Hematopoietic multipotent progenitor cell (in vitro differentiated cells): ENCODE results near the gene SYN1. TPM values are rescaled to one million over a fixed set of nuclear protein-coding genes. Genes with fewer than 3 reads are reported as not detected.
A peak's percentile ranks its signal among the peaks of the same experiment; 100 is the strongest.

Experiments
- DNase-seq, 3 donors: peaks; one replicate each; pipeline ENCODE4 v3.0.0-alpha.2; 2011 to 2015; ENCODE audit warnings: low read depth in 2 of 3, low spot score in 2 of 3
- total RNA-seq: library from RNA; depleted of rRNA; stranded (reverse); fragments of >200 nt; gene quantifications from one replicate; pipeline ENCODE4 v1.2.3, GENCODE V29; 2012

SYN1 gene
- total RNA-seq, 1 donor, result 0.27 TPM

DNA sequence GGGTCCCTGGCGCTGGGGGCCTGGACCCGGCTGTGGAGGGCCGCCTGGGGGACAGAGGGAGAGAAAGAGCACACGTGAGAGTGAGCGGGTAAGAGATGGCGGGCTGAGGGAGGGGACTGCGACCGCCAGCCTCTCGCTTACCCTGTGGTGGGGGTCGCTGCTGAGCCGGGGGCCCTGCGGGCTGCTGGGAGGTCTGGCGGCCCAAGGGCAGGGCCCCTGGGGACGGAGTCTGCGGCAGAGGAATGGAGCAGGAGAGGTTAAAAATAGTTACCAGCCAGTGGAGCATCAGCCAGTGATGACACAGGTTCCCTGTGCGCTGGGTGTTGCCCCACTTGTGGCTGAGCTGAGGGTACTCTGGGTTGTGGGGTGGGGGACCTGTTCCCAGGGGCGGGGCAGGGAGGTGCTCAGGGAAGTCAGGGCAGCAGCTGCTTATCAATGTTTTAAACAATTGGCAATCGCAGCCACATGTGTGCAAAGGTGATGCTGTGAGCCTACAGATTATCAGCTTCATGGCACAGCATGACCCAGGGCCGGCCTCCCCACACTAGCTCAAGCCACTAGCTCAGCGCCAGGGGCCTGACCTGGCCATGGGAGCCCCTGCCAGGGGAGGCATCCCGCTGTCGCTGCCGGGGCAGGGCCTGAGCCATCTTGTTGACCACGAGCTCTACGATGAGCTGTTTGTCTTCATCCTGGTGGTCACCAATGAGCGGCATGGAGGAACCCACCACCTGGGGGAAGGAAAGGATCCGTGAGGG is 44.9 kb downstream of the SYN1 start:
- peak in 1 of 3 donors; percentile 29 for DNase-seq

DNA sequence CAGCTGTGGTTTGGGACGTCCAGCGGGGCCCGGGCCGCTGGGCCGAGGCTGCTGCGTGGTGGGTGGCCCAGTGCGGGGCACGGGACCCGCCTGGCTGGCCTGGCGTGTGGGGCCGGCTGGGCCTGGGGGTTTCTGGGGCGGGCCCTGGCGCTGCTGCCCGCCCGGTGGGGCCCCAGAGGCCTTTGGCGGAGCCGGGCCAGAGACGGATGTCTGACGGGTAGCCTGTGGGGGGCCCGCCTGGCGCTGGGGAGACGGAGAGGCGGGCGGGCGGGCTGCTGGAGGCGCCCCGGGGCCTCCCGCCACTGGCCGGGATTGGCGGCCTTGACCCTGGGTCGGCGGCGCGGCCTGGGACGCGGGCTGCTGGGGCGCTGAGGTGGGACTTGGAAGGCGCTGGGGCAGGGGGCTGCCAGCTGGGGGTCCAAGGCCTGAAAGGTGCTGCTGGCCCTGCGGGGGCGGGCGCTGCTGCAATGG is 45.5 kb downstream of the SYN1 start:
- DNase-seq, result no peak

DNA sequence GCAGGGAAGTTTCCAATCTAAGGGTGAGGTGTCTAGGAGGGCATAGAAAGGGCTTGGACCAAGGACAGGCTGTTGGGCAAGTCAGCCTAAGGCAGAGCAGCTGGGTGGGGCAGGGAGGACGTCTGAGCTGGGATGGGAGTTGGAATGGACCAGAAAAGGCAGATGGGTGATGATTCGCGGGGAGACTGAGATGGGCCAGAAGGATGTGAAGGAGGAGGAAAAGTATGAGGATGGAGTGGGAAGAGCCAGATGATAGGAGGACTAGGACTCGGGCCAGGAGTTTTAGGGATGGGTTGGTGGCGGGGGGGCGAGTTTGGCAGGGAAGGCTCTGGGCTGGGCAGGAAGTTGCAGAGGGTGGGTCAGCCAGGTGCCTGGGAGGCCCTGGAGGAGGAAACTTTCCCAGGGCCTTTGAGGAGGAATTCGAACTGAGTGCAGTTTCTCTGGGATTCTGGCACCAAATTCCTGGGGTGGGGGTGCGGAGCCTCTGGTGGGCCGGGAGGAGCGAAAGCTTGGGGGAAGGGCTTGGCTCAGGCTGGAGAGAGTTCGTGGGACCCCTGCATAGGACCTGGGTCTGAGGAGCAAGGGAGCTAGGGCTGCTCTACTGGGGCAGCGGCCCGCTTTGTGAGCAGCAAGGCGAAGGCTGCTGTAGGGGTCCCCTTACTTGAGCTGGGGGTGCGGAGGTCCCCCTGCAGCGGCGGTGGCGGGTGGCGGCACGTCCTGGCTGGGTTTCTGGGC is 46.1 kb downstream of the SYN1 start:
- no peak for DNase-seq

DNA sequence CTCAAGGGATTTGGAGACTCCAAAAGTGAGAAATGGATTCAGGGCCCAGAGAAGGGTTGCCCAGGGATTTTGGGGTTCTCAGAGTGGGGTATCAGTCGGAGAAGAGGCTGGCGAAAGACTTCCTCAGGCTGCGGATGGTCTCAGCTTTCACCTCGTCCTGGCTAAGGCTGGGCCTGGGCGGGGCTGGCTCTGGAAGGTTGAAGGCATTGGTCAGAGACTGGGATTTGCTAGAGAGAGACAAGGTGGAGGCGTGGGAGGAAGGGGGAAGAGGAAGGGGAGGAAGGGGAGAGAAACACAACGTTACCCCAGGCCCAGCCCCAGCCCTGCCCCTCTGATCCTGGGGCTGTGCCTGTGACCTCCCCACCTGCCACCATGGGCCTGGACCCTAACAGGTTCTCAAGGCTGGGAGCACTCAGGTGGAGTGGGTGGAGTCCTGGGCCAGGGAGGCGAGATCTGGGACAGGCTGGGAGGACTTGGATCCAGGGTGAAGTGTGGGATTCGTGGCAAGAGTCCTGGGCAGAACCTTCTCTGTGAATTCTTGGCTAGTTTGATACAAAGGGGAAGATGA is 46.8 kb downstream of the SYN1 start:
- DNase-seq, result no peak

DNA sequence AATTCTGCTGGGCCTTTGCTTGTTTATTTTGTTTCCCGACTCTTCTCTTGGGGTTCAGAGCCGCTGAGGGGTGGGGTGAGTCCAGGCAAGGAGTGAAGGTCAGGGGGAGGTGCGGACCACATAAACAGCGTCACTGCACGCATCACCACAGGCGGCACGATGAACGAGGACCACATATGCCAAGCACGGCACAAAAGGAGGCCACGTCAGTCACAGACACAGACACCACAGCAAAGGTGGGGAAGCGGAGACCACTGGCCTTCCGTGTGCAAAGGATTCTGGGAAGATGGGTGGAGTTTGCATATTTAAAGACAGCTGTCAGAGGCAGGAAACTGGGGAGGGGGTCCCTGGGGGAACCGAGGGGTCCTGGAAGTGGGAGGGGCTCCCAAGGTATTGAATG is 47.8 kb downstream of the SYN1 start:
- no peak for DNase-seq

DNA sequence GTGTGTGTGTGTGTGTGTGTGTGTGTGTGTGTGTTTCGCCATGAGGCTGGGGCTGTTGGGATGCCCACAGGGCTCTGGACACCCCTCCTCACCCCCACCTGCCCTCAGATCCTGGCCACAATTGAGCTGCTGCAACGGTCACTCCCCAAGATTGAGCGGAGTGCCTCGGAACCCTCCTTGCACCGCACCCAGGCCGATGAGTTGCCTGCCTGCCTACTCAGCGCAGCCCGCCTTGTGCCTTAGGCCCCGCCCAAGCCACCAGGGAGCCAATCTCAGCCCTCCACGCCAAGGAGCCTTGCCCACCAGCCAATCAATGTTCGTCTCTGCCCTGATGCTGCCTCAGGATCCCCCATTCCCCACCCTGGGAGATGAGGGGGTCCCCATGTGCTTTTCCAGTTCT is 48.4 kb downstream of the SYN1 start:
- DNase-seq, result no peak

DNA sequence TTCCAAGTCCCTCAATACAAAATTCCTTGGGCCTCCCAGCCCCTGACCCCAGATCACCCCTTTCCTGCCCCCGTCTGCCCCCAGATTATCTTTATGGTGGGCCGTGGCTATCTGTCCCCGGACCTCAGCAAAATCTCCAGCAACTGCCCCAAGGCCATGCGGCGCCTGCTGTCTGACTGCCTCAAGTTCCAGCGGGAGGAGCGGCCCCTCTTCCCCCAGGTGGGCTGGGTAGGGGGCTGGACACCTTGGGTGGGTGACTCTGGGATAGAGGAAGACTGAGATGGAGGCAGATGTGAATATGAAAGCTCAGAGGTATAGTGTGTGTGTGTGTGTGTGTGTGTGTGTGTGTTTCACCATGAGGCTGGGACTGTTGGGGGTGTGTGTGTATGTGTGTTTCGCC is 48.9 kb downstream of the SYN1 start:
- no peak for DNase-seq

DNA sequence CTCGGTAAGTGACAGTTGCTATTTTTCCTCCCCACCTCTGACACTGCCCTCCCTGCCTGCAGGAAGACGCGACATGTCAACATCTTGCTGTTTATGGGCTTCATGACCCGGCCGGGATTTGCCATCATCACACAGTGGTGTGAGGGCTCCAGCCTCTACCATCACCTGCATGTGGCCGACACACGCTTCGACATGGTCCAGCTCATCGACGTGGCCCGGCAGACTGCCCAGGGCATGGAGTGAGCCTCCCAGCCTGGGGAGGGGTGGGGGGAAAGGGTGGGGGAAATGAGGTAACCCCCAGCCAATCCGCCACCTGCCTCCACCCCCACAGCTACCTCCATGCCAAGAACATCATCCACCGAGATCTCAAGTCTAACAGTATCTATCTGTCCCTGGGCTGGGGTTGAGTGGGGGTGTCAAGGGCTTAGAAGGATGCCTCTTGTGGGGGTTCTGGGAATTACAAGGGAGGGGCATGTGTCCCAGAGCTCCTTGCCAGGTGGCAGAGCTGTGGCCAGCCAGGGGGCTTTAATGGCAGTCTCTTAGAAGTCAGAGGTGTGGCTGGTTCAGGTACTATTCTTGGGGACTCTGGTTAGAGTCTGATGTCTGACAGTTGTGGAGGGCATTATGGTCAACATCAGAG is 50.9 kb downstream of the SYN1 start:
- peak in 2 of 3 donors; percentile 42 to 66 for DNase-seq

DNA sequence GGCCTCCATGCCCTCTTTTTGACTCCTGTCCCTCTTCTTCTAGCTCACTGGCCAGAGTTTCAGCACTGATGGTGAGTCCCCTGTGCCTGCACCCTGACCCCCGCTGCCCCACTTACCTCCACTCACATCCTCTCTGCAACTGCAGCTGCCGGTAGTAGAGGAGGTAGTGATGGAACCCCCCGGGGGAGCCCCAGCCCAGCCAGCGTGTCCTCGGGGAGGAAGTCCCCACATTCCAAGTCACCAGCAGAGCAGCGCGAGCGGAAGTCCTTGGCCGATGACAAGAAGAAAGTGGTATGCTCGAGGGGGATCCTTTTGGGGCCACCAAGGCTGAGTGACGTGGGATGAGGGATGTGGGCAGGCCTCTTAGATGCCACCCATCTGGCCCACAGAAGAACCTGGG is 52.8 kb downstream of the SYN1 start:
- DNase-seq, result no peak

DNA sequence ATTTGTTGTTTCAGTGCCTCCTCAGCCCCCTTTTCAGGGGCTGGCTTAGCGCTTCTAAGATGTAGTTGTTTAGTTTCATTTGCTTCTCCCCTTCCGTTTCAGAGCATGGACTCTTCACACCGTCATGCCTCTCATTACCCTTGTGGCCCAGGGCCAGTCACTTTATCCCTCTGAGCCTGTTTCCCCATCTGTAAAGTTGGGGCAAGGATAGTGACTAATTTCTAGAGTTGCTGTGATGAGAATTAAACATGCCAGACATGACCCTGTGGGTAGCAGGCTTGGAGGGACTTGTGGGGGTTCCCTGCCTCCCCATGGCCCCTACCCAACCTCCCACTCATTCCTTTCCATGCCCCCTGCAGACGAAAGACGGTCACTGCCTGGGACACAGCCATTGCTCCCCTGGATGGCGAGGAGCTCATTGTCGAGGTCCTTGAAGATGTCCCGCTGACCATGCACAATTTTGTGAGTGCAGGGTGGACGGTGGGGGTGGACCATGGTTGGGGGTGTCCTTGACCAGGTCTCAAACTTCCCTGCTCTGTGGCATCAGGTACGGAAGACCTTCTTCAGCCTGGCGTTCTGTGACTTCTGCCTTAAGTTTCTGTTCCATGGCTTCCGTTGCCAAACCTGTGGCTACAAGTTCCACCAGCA is 55.1 kb downstream of the SYN1 start:
- DNase-seq, result no peak

DNA sequence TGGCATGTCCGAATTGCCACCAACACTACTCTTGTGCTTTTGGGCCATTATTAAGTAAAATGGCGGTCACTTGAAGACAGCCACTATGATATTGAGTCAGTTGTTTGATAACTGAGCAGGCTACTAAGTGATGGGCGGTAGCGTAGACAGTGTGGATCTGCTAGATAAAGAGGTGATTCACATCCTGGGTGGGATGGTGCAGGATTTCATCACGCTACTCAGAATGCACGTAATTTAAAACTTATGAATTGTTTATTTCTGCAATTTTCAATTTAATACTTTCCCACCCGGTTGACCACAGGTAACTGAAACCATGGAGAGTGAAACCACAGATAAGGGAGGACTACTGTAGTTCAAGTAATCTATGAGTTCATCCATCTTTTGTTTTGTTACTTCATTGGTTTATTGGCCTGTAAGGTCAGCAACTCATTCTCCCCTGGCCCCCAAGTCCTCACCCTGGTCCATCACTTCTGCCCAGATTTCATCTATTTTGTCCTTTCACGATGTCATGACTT is 55.8 kb downstream of the SYN1 start:
- no peak for DNase-seq

DNA sequence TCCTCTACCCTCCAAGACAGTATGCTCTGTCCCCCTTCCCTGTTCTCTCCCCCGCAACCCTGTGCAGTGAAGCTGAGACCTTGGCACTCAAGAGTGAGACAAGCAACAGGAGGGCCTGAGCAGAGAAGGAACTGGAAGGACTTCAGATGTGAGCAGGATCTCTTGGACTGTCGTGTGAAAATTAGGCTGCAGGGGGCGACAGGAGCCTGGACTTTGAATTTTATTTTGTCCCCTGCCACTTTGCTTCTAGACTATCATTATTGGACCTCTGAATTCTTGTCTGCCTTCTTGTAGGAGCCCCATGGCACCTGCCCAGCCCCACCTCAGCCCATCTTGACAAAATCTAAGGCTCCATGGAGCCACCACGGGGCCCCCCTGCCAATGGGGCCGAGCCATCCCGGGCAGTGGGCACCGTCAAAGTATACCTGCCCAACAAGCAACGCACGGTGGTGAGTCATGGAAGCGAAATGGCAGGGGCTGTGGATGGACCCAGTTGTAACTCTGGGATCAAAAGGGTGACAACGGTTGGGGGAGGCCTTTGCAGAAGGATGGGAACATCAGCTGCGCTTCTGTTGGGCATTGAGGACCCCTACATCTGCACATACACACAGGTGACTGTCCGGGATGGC is 56.9 kb downstream of the SYN1 start:
- DNase-seq, result peak in 1 of 3 donors; percentile 56

DNA sequence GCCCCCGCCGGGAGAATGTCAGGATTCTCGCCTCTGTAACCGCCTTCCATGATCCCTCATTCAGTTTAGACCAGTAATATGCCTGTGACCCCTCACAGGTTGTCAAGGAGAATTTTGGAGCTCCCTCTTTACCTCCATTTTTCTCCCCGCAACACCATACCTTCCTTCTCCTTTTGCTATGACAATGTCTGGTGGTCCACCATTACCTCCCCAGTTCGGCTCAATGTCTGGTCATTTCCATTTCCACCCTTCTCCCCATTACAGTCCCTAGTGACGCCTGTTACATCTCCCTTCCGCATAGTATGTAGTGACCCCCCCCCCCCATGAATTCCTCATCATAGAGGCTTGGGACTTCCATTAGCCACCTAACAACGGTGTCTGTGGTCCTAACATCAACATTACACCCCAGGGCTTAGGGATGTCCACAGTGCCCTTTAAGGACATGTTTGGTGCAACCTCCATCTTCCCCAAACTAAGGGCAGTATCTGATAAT is 58.0 kb downstream of the SYN1 start:
- no peak for DNase-seq

DNA sequence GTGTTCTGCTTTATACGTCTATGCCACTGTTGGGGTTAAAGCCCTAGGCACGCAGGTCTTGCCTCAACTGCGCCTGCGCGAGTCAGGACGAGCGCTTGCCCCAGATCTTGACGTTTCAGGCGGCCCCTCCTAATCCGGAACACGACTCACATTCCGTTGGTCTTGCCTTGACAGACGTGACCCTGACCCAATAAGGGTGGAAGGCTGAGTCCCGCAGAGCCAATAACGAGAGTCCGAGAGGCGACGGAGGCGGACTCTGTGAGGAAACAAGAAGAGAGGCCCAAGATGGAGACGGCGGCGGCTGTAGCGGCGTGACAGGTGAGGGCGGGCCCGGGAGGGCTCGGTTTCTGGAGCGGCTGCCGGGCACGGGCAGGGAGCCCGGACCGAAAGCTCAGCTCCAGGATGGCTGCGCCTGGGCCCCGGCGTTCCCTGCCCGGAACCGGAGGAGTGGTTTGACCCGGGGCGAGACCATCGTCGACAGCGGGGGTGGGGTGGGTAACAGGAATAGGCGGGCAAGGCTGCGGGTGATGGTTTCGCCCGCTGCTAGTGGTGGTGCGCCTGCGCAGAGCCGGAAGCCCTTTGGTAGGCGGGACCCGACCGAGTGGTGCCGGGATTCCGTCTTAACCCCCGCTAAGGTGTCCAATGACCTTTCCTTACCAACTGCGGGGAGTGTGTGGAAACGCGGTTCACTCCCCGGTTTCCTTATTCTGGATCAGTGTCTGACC is 58.6 kb downstream of the SYN1 start, which contains the start of gene ARAF:
TSS of gene ARAF (plus strand) at position 272 of the 725 bp plus-strand sequence. CDS start 1,763 bp downstream, outside the sequence.
- DNase-seq, result peak; percentile 82 to 100 (median 98)

DNA sequence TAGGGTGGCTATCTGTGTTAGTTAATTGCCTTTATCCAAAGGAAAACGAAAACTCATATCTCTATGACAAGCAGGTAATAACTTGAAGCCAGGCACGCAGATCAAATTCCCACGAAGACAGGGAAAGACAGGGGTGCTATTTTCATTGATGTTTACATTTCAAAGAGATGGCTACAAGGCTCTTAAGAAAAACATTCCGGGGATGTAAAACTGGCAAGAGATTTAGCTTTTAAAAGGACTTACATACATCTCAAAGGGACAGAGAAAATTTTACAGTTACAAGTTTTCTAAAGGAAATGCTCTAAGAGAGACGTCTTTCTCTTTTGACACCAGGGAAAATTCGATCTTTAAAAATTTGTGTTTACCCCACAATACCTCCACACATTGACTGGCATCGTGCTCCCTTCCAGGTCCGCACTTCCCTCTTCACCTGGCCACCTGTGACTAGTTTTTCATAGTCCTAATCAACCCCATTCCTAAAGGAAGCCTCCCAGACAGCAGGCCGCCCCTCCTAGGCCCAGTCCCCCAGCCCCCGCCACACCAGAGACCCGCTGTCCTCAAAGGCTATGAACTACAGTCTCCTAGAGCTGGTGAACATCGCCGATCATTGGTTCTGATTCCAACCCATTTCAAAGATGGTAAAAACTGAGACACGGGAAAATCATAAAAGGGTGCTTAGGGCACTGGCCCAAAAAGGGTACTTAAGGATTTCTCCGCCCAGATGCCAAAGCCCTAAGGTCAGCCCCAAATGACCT is 59.3 kb downstream of the SYN1 start:
- no peak for DNase-seq

DNA sequence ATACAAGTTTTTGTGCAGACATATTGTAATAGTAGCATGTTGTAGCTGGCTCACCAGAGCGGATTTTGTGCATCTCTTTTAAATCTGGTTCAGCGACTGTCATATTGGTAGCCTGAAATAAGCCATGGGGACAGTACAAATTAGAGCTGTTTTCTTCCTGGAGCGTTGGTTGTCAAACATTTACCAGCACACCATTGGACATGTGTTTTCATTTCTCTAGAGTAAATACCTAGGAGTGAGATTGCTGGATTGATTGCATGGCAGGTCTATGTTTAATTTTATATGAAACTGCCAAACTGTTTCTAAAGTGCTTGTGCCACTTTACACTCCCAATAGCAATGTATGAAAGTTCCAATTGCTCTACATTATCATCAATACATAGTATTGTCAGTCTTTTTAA is 61.2 kb downstream of the SYN1 start:
- DNase-seq, result no peak

DNA sequence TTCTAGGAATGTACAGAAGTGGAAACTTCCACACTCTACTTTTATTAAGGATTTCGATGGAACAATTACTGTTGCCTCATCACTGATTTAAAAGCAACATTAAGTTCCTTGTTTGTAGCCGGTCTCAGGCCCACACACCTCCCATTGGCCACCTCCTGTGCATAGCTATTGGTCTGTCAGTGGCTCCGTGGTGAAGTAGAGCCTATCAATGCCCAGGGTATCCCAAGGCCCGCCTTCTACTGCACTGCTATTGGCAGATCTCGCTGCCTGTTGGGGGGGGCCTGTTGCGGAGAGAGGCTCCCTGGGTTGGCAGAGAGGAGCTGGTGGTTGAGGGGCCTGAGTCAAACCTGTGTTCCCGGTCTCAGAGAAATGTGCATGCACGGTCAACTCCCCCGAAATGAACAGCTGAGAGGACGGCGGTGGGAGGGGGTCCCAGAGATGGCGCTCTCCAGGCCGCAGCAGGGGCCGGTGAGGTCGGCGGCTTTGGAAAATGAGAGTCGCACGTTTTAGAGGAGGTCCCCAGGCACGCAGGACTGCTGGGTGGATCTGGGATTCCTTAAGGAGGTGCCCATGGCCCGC is 63.5 kb downstream of the SYN1 start:
- DNase-seq, result peak; percentile 38 to 92 (median 86)

DNA sequence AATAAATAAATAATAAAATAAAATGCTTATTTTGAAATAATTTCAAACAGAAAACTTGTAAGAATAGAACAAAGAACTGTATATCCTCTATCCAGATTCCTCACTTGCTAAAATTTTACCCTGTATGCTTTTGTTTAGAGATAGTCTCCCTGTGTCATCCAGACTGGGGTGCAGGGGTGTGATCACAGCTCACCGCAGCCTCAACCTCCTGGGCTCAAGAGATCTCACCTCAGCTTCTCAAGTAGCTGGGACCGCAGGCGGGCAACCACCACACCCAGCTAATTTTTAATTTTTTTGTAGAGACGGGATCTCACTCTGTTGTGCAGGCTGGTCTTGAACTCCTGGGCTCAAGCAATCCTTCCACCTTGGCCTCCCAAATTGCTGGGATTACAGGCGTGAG is 76.2 kb downstream of the SYN1 start:
- no peak for DNase-seq
